CD4-positive, alpha-beta T cell treated with Interleukin-15 for 1 hour (primary cell): Measurements from ENCODE around the gene KRT6B.
"Not testable (repeated sequence)": the region's sequence is repeated elsewhere in the genome, so short reads cannot be mapped to it uniquely, and the experiment has no call there.

Source experiments
- DNase-seq: peaks from one replicate; pipeline ENCODE4 v3.0.0-alpha.2; 2020

The KRT6B gene

GRCh38 chr12:52410589-52411248 lies 41.2 kb downstream of the KRT6B start:
- not testable (repeated sequence) for DNase-seq

DNA sequence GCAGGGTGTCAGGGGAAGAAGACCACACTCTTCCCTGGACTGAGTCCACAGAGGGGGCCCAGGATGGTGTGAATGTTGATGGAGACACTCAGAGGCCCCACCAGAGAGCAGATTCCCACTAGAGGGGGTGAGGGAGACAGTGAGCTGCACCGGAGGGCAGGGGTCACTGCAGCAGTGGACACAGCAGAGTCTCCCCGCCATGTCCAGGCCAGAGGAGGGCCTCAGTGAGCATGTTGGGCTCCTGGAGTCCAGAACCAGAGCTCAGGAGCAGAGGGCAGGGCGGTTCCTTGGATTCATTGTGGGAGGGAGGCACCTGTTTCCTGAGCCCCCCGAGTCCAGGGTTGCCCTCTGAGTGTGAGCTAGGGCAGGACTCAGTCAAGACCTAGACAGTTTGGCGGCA lies 44.0 kb downstream of the KRT6B start:
- DNase-seq, result no peak

GRCh38 chr12:52405922-52406385 lies 46.0 kb downstream of the KRT6B start, which contains the start of gene KRT82:
TSS of gene KRT82 (minus strand) at chr12:52406335. CDS start at chr12:52406277, 58 bp downstream.
- no peak for DNase-seq

DNA sequence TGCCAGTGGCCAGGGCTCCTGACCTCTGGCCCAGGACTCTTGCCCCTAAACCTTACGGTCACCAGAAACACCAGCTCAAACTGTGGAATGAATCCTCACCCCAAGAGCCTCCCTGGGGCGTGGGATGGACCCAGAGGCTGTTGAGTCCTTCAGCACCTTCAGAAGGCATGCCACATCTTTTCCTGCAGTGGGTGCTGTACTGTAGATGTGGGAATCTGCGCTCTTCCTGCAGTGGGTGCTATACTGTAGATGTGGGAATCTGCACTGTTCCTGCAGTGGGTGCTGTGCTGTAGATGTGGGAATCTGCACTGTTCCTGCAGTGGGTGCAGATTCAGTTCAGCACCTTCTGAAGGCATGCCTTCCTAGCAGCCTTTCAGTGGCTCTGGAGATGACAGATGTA lies 47.0 kb downstream of the KRT6B start:
- no peak for DNase-seq

DNA sequence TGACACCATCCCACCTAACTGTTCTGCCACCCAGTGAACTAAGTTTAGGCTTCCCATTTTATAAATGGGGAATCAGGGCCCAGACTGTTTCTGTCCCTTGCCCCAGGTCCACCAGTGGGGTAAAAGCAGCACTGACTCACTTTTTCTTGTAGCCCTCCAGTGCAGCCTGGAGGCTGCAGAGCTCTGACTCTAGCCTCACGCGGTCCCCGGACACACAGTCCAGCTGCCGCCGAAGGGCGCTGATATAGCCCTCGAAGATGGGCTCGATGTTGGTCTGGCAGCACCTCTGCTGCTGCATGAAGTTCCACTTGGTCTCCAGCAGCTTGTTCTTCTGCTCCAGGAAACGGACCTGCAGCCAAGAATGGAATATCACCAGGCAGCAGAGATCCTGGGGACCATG lies 48.4 kb downstream of the KRT6B start:
- no peak for DNase-seq

DNA sequence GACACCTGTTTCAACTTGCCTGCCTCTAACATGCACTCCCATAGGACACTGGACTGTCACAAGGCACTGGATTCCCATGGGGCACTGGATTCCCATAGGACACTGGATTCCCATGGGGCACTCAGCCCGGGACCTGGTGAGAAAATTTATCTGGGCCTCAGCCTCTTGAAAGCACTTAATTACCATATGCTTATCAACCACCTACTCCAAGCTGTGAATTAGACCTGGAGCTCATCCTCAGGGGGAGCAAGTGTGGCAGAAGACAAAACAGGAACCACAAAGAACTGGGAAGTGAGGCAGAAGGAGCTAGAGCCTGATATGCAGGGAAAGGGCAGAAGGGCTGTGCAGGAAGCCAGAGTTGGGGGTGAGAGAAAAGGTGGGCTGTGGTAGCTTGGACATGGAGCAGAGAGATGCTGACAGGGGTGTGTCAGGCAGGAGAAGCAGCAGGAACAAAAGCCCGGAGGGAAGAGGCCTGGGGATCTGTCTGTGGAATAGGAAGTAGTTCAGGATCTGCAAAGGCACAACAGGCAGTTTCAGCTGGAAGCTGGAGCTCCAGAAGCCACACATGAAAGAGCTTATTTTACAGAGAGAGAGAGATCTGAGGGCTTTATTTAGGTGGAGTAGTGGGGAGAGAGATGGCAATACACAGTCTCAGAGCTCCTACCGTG lies 48.9 kb downstream of the KRT6B start:
- DNase-seq, result no peak

DNA sequence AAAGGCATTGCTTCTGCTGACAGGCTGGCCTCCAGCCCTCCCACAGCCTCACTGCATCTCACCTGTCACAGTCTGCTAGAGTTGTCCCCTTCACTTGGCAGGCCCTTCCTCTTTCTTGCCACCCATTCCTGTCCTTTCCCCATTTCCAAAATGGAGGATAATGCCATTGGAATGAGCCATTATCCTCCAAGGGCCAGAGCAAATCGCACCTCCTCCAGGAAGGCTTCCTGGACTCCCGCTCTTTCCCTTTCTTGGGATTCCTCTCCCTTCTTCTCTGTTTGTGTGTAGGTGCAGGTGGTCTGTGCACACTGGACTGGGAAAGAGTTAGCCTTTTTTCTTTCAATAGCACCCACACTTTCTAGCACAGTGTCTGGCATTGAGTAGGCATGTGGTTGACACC lies 49.6 kb downstream of the KRT6B start:
- no peak for DNase-seq

GRCh38 chr12:52401926-52402325 lies 50.0 kb downstream of the KRT6B start:
- no peak for DNase-seq

GRCh38 chr12:52401526-52401925 lies 50.4 kb downstream of the KRT6B start:
- no peak for DNase-seq

- DNase-seq, result no peak
Observed at GRCh38 chr12:52400906-52401305, 51.0 kb downstream of the KRT6B start.

- no peak for DNase-seq
Observed at GRCh38 chr12:52399756-52400155, 52.2 kb downstream of the KRT6B start.

- DNase-seq, result no peak
Observed at GRCh38 chr12:52398176-52398575, 53.8 kb downstream of the KRT6B start.

GRCh38 chr12:52396656-52397055 lies 55.3 kb downstream of the KRT6B start:
- DNase-seq, result no peak
